HG03064 (cell line): ENCODE data around the gene CLPSL2.
"Not testable (repeated sequence)": the region's sequence is repeated elsewhere in the genome, so short reads cannot be mapped to it uniquely, and the experiment has no call there.

Source experiments
- ATAC-seq: cut with Tn5 transposase; IDR thresholded peaks from one replicate; pipeline ENCODE4 v1.9.1; 2021; ENCODE audit warnings: low read depth; ENCODE audit not compliant: unreplicated experiment

CLPSL2 gene

DNA sequence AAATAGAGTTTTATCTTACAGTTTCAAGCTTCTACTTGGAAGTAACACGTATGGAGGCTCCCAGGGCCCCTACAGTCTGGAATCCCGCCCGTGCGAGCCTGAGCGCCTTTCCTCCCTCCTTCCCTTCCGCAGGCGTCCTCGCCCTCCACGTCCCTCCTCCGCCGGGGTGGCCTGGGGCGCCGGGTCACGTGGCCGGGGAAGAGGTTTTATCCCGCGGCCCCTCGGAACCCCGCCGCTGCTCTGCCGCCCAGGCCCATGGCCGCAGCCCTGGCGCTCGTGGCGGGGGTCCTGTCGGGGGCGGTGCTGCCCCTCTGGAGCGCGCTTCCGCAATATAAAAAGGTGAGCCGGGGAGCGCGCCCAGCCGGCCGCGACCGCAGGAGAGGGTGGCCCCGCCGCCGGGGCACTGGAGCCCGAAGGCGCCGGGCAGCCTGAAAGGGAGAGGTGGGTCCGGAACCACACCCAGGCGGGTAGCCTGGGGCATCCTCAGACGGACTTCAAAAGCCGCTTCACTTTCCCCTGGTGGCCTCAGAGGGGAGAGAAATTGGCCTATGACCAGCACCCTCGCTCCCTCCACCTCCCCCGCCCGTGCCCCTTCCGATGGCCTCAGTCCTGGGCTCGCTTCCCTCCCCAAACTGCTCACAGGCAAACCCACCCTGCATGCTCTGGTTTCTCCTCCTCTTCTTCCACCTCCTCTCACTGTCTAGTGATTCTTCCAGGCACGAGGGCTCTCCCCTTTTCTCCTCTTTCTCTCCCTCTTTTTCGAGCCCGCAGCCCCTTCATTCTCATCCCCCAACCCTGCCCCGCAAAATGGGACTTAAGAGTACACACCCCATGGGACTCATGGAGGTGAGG, at the start of gene CLPSL2:
Gene CLPSL2 (plus strand): TSS at position 235 of the 852 bp plus-strand sequence. CDS start 21 bp downstream, at position 256.
- ATAC-seq, result no peak

DNA sequence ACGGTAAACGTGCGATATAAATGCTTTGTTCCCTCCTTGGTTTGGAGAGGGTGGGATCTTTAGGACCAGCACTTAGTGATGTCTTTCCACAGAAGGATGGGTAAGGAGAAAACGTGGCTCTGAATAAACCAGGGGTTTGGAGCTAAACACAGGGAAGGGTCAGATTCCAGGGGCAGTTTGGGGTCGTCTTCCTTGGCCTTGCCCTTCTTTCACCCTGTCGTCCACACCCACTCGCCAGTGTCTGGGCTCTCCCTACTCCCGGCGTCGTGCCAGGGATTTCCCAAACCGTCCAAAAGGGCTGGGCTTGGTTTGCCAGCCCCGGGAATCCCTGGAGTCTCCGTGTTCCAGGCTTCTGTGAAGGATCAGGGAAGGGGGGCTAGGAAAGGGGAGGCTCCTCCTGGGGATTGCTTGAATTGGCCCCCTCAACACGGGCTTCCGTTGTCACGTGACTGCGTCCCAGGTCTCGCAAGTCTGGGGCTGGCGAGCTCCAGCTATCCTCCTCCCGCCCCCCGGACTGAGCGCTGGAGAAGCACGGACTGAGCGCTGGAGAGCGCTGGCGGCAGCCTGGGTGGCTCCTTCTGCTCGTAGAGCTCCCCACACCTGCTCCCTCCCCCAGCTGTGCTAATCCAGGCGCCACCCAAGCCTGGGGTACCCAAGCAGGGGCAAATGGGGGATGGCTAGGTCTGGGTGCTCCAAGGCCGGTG, 49.0 kb upstream of the CLPSL2 start:
- peak; percentile 0 for ATAC-seq

- peak; percentile 41 for ATAC-seq
Measured at GRCh38 chr6:35727935-35728682, 48.3 kb upstream of the CLPSL2 start.

DNA sequence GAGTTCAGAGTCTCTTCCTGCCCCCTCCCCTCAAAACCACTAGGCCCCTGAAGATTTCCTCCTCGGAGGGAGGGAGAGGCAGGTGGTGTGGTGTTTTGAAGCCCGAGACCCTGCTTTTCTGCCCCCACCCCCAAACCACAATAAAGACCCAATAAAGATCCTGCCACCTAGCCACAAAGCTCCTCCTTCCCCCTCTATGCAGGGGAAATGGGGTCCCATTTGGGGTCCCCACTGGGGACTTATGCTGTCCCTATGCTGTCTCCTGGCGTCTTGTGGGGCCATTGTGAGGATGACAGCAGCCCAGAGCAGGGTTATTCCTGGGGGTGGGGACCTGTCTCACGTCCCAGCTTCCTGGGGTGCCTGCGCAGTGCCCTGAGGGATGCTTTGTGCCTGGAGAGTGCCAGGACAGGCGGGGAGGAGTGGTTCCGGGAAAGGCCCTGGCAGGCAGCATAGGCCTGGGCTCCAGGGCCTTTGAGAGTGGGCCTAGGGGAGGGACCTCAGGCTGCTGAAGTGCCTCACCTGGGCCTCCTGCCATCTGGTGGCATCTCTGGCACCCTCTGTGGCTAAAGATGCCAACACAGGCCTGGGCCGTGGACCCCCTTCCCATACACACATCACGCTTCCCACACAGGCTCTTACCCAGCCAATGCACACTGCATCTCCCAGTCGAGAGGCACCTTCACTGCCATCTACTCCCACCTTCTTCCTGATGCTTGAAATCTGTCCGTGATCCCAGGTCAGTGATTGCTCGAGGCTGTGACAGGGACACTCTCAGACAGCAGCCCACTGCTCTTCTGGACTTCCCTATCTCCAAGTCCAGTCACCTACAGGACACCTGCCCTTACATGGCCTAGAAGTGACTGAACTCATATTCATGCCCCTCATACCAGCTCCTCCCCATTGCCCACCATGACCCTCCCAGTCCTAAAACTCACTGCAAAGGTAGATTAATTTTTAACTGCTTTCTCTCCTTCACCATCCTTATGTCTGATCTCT, 47.4 kb upstream of the CLPSL2 start:
- ATAC-seq, result no peak

DNA sequence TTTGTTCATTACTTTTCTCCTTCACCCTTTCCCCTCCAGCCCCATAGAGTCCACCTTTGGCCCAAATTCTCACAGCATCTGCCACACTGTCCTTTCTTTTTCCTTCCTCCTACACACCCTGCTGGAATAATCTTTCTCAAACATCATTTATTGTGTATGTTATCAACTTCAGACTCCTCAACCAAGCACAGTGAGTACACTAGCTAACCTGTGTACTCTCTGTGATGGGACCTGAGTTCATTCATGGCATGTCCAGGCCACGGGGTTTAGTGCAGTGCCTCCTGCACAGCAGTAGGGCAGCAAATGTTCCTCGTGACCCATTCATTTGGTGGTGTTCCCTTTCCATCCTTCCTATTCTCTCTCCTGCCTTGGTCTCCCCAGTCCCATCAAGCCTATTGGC, 46.7 kb upstream of the CLPSL2 start:
- ATAC-seq, result no peak

DNA sequence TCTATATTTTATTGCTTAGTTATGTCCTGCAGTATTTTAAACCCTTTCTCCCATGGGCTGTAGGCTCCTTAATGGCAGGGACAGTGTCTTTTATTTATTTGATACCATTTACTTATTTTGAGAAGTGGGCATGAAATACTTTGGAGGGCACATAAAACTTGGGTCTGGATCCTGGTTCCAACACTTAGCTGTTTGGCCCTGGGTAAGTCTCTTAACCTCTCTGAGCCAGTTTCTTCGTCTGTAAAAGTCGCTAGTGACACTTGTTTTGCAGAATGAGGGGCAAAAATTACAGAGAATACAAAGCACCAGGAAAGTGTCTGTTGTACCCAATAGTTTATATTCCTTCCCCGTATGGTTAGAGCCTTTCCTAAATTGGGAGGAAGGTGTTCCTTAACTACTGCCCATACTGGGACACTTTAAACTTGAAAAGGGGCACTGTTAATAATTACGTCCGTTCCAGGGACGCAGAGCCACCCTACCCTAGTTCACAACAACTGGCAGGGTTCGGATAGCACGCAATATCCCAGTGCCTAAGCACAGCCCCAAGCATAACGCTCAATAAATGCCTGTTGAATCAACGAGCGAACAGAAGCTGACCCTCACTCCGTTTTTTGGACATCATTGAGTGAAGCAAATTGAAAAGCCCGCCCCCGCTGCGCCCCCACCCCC, 45.5 kb upstream of the CLPSL2 start:
- ATAC-seq, result no peak

GRCh38 chr6:35731414-35731735, 45.0 kb upstream of the CLPSL2 start:
- ATAC-seq, result peak; percentile 38

- ATAC-seq, result peak; percentile 40
Measured at GRCh38 chr6:35731736-35732532, 44.5 kb upstream of the CLPSL2 start.

DNA sequence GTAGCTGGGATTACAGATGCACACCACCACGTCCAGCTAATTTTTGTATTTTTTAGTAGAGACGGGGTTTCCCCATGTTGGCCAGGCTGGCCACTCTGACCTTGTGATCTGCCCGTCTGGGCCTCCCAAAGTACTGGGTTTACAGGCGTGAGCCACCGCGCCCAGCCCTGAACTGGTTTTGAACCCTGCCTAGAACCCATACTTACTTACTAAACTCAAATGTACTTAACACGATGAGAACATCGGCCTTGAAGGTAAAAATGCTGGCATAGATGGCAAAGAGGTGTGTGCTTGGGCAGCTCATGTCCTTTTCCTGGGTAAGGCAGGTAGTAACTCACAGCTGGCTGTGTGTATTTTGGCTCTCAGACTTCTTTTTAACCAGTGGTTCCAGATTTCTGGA, 42.8 kb upstream of the CLPSL2 start:
- ATAC-seq, result no peak

- ATAC-seq, result not testable (repeated sequence)
Measured at GRCh38 chr6:35734319-35734718, 42.1 kb upstream of the CLPSL2 start.

GRCh38 chr6:35735452-35735851, 40.9 kb upstream of the CLPSL2 start:
- ATAC-seq, result no peak

DNA sequence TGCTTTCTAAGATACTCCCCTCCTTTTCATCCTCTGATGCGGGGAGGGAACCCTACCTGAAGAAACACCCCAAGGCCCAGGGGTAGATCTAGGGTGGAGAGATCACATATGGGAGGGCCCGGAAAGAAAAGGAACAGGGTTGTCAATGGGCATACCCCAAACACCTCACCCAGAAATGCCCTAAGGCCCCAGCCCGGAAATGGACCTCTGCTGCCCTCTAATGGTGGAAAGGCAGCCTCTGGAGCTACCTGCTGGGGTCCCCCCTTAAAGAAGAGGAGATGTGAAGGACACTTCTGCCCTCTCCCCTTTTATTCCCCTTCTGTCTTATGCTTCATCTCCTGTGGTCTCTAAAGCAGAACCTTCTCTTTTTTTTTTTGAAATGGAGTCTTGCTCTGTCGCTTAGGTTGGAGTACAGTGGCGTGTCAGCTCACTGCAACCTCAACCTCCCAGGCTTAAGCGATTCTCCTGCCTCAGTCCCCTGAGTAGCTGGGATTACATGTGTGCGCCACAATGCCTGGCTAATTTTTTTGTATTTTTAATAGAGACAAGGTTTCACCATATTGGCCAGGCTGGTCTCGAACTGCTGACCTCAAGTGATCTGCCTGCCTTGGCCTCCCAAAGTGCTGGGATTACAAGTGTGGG, 40.0 kb upstream of the CLPSL2 start:
- ATAC-seq, result no peak

GRCh38 chr6:35736982-35737412, 39.4 kb upstream of the CLPSL2 start, which contains the start of gene ARMC12:
Gene ARMC12, plus strand, starts transcription at chr6:35737032. Its CDS starts 77 bp downstream, at chr6:35737109.
- no peak for ATAC-seq

- no peak for ATAC-seq
Measured at GRCh38 chr6:35737413-35738211, 38.8 kb upstream of the CLPSL2 start.

GRCh38 chr6:35739645-35740524, 36.5 kb upstream of the CLPSL2 start:
- no peak for ATAC-seq

DNA sequence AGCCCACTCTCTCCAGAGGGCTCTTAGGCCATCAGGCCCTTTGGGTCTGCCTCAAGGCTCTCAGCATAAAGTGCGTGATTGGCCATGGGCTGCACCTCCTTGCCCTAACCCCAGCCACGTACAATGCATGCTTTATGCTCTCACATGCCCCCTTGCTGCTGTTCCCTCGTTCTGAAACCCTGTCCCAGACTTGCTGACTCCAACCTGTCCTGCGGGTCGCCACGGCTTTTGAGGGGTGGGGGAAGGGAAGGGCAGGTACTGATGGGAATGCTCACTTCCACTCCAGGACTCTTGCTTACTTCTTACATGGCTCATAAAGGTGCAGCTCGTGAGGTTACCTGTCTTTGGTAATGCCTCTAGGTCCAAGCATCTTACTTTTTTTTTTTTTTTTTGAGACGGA, 33.6 kb upstream of the CLPSL2 start:
- ATAC-seq, result no peak
